ENCODE results near the gene UTP25.

DNA sequence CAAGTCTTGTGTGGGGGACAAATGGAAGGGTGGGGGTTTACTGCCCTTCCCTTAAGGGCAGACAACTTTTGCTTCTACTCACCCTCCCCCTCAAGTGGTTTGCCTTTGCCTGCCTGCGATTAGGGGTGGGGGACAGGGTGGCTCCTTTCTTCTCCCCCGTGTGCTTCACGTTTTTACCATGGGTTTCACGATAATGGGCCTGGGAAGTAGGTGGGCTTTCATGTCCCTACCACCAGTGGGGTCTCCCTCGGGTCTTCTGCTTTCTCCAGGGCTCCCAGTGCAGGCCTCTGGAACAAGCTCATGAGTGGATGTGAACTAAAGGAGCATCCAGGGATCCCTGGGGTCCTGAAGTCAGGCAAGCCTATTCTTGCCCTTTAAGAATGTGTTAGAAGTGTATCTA, 21.6 kb downstream of the UTP25 start:
- TF ChIP-seq POLR2A (IDR thresholded peaks at IDR 0.05; ENCODE audit: low read length) (no peak), GATA1 (IDR thresholded peaks at IDR 0.05; ENCODE audit: low read depth, low read length) (no peak)
